ENCODE measurements around the gene DOCK9. TPM values are rescaled to one million over a fixed set of nuclear protein-coding genes. Genes with fewer than 3 reads are reported as not detected.

The DOCK9 gene
- total and polyA plus RNA-seq, 2 donors (not counting 3 experiments of a cell fraction or from before 2014, with no cell fraction given) = 147 to 323 TPM

DNA sequence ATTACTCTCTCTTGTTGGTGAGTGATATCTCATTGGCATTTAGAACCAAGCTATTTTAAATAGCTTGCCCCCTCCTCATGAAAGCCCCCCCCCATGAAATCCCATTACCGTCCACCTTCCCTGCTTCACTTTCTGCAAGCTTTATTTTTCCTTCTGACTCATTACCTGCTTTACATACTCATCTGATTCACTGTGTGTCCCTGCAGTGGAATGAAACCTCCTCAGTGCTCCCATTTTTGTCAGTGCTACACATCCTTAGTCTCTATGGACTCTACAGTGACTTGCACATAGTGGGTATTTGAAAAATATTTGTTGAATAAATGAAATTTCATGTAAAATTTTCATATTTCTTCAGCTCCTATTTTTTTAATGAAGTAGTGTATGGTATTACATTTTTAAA lies 62.3 kb downstream of the DOCK9 start:
- dilution Hi-C loops (cut with MboI; ENCODE audit: extremely low pct_ligation_motif_present, low sequenced_read_pairs) (no loop called here), intact Hi-C loops (cut with micrococcal nuclease) (no loop called here)
- BruUV-seq (replicated peaks) = no TSS peak
- Histone ChIP-seq H3K4me2 (ENCODE audit: insufficient read depth, low read length) (no peak overlapping the region), H4K20me1 (replicated peaks; ENCODE audit: control insufficient read depth, extremely low read depth, insufficient read depth, low read length) (no peaks in the 10 kb centered on the region), H3K27me3 (ENCODE audit: control insufficient read depth in 2 of 2, insufficient read depth in 2 of 2, low read length in 2 of 2) (no peaks in the 10 kb centered on the region), H3K27ac (ENCODE audit: insufficient read depth, low read depth, low read length) (no peak overlapping the region), H3K4me3 (replicated peaks in 1 of 3; ENCODE audit: insufficient read depth in 1 of 3, low read depth in 1 of 3, low read length in 3 of 3) (no peak overlapping the region), H3K9me3 (replicated peaks; ENCODE audit: control insufficient read depth, insufficient read depth, low read length) (no peaks in the 10 kb centered on the region), H3K79me2 (ENCODE audit: control insufficient read depth, insufficient read depth, low read length) (no peaks in the 10 kb centered on the region), H3K4me1 (ENCODE audit: control insufficient read depth, extremely low read depth, insufficient read depth, low read length) (peaks cover 61% of the 10 kb centered on the region), H2AFZ (ENCODE audit: low read depth, low read length) (no peak overlapping the region), H3K36me3 (ENCODE audit: control insufficient read depth in 2 of 2, extremely low read depth in 1 of 2, insufficient read depth in 2 of 2, low read length in 2 of 2) (peaks cover 9 to 19% of the 10 kb centered on the region in 2 experiments), H3K9ac (replicated peaks; ENCODE audit: extremely low read depth, insufficient read depth, low read length) (no peak overlapping the region), H3K9me1 (replicated peaks; ENCODE audit: control insufficient read depth, extremely low read depth, insufficient read depth, low read length) (no peaks in the 10 kb centered on the region)
- POLR2A ChIA-PET = no interaction called here
- CTCF ChIA-PET = interaction anchor here (0.7 to 2.2 kb wide), 4 partner anchors 9 to 55 kb away, joined by 3 to 7 read pairs (median 6); no protein-coding TSS in a partner anchor
- no peak for DNase-seq (ENCODE audit: low read depth, low spot score)
- TF ChIP-seq POLR2A (IDR thresholded peaks at IDR 0.05; ENCODE audit: low read depth, low read length) = no peak
- no peak for TF ChIP-seq GATA2 (IDR thresholded peaks at IDR 0.05; ENCODE audit: insufficient read depth, insufficient read length, low read depth, low read length)
- no peak for TF ChIP-seq FOS (IDR thresholded peaks at IDR 0.05; ENCODE audit: borderline replicate concordance, insufficient read depth, low read length)
- no peak for TF ChIP-seq MAX (IDR thresholded peaks at IDR 0.05; ENCODE audit: insufficient read depth, insufficient read length)
- no peak for TF ChIP-seq JUN (IDR thresholded peaks at IDR 0.05; ENCODE audit: borderline replicate concordance, insufficient read depth, insufficient read length, low read depth)
- no peak for TF ChIP-seq EZH2 (IDR thresholded peaks at IDR 0.05; ENCODE audit: borderline replicate concordance, low read depth, low read length, severe bottlenecking)
- no peak for TF ChIP-seq CTCF (IDR thresholded peaks at IDR 0.05; ENCODE audit: extremely low read depth in 1 of 2, insufficient read depth in 1 of 2, low read depth in 1 of 2, low read length in 2 of 2)
- TF ChIP-seq MYC (IDR thresholded peaks at IDR 0.05; ENCODE audit: low read depth, low read length) = no peak
- no peak for TF ChIP-seq POLR2AphosphoS5 (IDR thresholded peaks at IDR 0.05; ENCODE audit: insufficient read depth, low read depth, low read length)
- no peak for FAIRE-seq

Measured in endothelial cell of umbilical vein (primary cell).